IPS-20b (cell line): Measurements from ENCODE around the gene GRK5.

ENCODE experiments used
- H3K27ac ChIP-seq: one replicate; pipeline ENCODE4 v1.5.1; 2013; ENCODE audit warnings: low read length
- H3K27me3 ChIP-seq: 2 replicates; pipeline ENCODE4 v1.6.1; 2013; ENCODE audit warnings: mild to moderate bottlenecking, low read length, inconsistent platforms; ENCODE audit not compliant: insufficient read depth
- H3K36me3 ChIP-seq: 2 replicates; pipeline ENCODE4 v1.6.1; 2013; ENCODE audit warnings: low read depth, mild to moderate bottlenecking, inconsistent platforms, low read length, moderate library complexity; ENCODE audit not compliant: insufficient read depth
- H3K4me1 ChIP-seq: 2 replicates; pipeline ENCODE4 v1.6.1; 2013; ENCODE audit warnings: mild to moderate bottlenecking, control low read depth, inconsistent platforms, low read length, moderate library complexity; ENCODE audit not compliant: insufficient read depth
- H3K4me3 ChIP-seq: 2 replicates; pipeline ENCODE4 v1.5.1; 2013; ENCODE audit warnings: mild to moderate bottlenecking, low read length, inconsistent platforms
- H3K9ac ChIP-seq: 2 replicates; pipeline ENCODE4 v1.6.1; 2013; ENCODE audit warnings: low read depth, mild to moderate bottlenecking, inconsistent platforms, low read length, moderate library complexity
- H3K9me3 ChIP-seq: 2 replicates; pipeline ENCODE4 v1.6.1; 2013; ENCODE audit warnings: mild to moderate bottlenecking, low read depth, low read length, inconsistent platforms; ENCODE audit not compliant: insufficient read depth

Gene GRK5

GRCh38 chr10:119315128-119316001, 108.0 kb downstream of the GRK5 start:
- no peak overlapping the region for H3K27ac ChIP-seq
- H3K9me3 ChIP-seq = no peaks in the 10 kb centered on the region
- H3K27me3 ChIP-seq = no peaks in the 10 kb centered on the region
- H3K9ac ChIP-seq = no peak overlapping the region
- no peaks in the 10 kb centered on the region for H3K36me3 ChIP-seq
- H3K4me1 ChIP-seq = peaks cover 29% of the 10 kb centered on the region
- no peak overlapping the region for H3K4me3 ChIP-seq

DNA sequence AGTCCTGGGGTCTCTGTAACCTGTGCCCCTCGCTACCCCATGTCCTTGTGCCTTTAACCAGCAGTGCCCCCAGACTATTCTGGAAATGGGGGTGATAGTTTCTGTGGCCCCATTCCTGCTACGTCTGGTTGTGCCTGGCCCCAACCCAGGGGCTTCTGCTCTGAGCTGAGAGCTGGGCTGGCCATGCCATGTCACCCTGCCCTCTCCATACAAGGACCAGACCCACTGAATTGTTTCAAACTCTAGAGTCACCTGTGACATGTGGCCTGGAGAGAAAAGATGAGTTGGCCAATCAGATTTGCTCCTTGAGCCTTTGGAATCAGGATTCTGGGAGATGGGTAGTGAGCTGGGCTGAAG, 108.6 kb downstream of the GRK5 start:
- Histone ChIP-seq H3K27ac (no peak overlapping the region), H3K9me3 (no peaks in the 10 kb centered on the region), H3K27me3 (no peaks in the 10 kb centered on the region), H3K9ac (no peak overlapping the region), H3K4me1 (peaks cover 29% of the 10 kb centered on the region), H3K4me3 (no peak overlapping the region), H3K36me3 (no peaks in the 10 kb centered on the region)

GRCh38 chr10:119316729-119317097, 109.3 kb downstream of the GRK5 start:
- no peaks in the 10 kb centered on the region for H3K27me3 ChIP-seq
- no peaks in the 10 kb centered on the region for H3K36me3 ChIP-seq
- peak overlapping the region; percentile 34; the same call in 1 of the 2 replicates for H3K4me3 ChIP-seq
- H3K4me1 ChIP-seq = peaks cover 29% of the 10 kb centered on the region
- peak overlapping the region; percentile 58 for H3K27ac ChIP-seq
- no peak overlapping the region for H3K9ac ChIP-seq
- H3K9me3 ChIP-seq = no peaks in the 10 kb centered on the region

DNA sequence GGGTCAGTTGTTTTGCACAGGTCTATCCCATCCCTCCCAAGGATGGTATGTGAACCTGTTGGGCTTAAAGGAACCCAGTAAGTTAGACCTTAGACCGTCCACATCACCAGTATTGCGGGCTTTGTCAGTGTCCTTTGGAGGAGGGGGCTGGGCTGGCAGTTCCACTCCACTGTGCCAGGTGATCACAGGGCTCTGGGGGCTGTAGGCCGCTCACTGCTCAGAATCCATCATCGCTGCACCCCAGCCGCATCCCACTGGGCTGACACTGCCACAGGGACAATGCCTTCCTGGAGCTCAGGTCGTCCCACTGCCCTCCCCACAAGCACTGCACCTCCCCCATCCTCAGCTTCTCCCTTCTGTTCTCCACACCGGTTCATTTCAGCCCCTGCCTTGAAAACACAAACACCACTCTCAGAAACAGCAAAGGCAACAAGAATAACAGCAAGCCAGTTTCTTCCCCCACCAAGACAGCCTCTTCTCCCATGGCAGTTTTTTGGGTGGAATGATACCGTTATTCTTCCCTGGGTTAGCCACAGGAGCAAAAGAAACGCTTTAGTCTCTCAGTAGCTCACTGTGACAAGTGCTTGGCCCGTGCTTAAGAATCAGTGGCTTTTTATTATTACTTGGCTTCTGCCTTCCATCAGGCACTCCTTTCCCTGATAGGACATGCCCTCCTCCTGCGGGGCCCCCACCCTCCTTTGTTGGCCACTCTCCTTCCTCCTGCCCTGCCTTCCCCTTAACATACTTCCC, 111.2 kb downstream of the GRK5 start:
- Histone ChIP-seq H3K36me3 (no peaks in the 10 kb centered on the region), H3K4me1 (peaks cover 29% of the 10 kb centered on the region), H3K27ac (no peak overlapping the region), H3K9me3 (no peaks in the 10 kb centered on the region), H3K4me3 (no peak overlapping the region), H3K9ac (no peak overlapping the region), H3K27me3 (no peaks in the 10 kb centered on the region)

GRCh38 chr10:119319161-119319919, 112.0 kb downstream of the GRK5 start:
- no peak overlapping the region for H3K27ac ChIP-seq
- no peak overlapping the region for H3K9ac ChIP-seq
- H3K4me1 ChIP-seq = peaks cover 29% of the 10 kb centered on the region
- no peaks in the 10 kb centered on the region for H3K36me3 ChIP-seq
- H3K4me3 ChIP-seq = no peak overlapping the region
- no peaks in the 10 kb centered on the region for H3K9me3 ChIP-seq
- H3K27me3 ChIP-seq = no peaks in the 10 kb centered on the region

- Histone ChIP-seq H3K9me3 (no peaks in the 10 kb centered on the region), H3K27me3 (no peaks in the 10 kb centered on the region), H3K36me3 (no peaks in the 10 kb centered on the region), H3K4me3 (no peak overlapping the region), H3K9ac (no peak overlapping the region), H3K4me1 (peaks cover 29% of the 10 kb centered on the region), H3K27ac (no peak overlapping the region)
These were observed 112.5 kb downstream of the GRK5 start for GRCh38 chr10:119319920-119320258.

GRCh38 chr10:119320981-119321380, 113.6 kb downstream of the GRK5 start:
- Histone ChIP-seq H3K4me3 (no peak overlapping the region), H3K9ac (no peak overlapping the region), H3K27me3 (no peaks in the 10 kb centered on the region), H3K27ac (no peak overlapping the region), H3K36me3 (no peaks in the 10 kb centered on the region), H3K4me1 (peaks cover 22% of the 10 kb centered on the region; the same call in 1 of the 2 replicates), H3K9me3 (no peaks in the 10 kb centered on the region)

- Histone ChIP-seq H3K27me3 (no peaks in the 10 kb centered on the region), H3K9ac (no peak overlapping the region), H3K9me3 (no peaks in the 10 kb centered on the region), H3K4me3 (no peak overlapping the region), H3K36me3 (no peaks in the 10 kb centered on the region), H3K4me1 (peaks cover 6% of the 10 kb centered on the region; the same call in 1 of the 2 replicates), H3K27ac (no peak overlapping the region)
These were observed 116.0 kb downstream of the GRK5 start for GRCh38 chr10:119323085-119324016.

GRCh38 chr10:119325131-119325530, 117.8 kb downstream of the GRK5 start:
- Histone ChIP-seq H3K9me3 (no peaks in the 10 kb centered on the region), H3K4me3 (no peak overlapping the region), H3K9ac (no peak overlapping the region), H3K27ac (no peak overlapping the region), H3K27me3 (no peaks in the 10 kb centered on the region), H3K36me3 (no peaks in the 10 kb centered on the region), H3K4me1 (peaks cover 3% of the 10 kb centered on the region; the same call in 1 of the 2 replicates)

DNA sequence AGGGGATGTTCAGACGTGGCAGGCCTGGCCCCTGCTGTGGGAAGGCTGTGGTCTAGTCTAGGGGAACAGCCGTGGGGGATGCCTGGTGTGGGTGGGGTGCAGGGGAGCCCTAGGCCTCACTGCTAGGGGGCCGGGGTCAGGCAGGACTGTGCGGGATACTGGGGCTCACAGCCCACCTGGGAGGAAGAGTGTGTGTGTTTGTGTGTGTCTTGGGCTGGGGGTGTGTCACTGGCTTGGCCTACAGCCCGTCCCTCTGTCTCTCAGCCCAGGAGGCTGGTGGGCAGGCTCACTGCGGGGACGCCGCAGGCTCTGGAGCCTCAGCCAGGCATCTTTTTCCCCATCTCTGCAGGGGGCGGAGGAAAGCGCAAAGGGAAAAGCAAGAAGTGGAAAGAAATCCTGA, 118.8 kb downstream of the GRK5 start:
- H3K9ac ChIP-seq = no peak overlapping the region
- no peak overlapping the region for H3K27ac ChIP-seq
- H3K4me3 ChIP-seq = no peak overlapping the region
- H3K27me3 ChIP-seq = no peaks in the 10 kb centered on the region
- no peaks in the 10 kb centered on the region for H3K36me3 ChIP-seq
- H3K4me1 ChIP-seq = peaks cover 3% of the 10 kb centered on the region; the same call in 1 of the 2 replicates
- H3K9me3 ChIP-seq = no peaks in the 10 kb centered on the region
